Esophagus muscularis mucosa (tissue), 3 donors: ENCODE results near the gene TOR4A.

Experiments
- POLR2A ChIP-seq: fragments of 450-650 bp; IDR thresholded peaks from one replicate; pipeline ENCODE4 v1.6.1; 2017; ENCODE audit warnings: antibody characterized with exemption, moderate library complexity, mild to moderate bottlenecking, low read depth
- TF ChIP-seq, protein P1 (sequence below), 3 experiments: fragments of 200-600 bp in 2 of 3; fragments of 450-650 bp in 1 of 3; sonication (generic) in 2 of 3; IDR thresholded peaks; one replicate each; pipeline ENCODE4 v1.5.1; 2017 to 2019; ENCODE audit warnings: antibody characterized with exemption in 3 of 3, mild to moderate bottlenecking in 2 of 3, moderate library complexity in 1 of 3

DNA sequence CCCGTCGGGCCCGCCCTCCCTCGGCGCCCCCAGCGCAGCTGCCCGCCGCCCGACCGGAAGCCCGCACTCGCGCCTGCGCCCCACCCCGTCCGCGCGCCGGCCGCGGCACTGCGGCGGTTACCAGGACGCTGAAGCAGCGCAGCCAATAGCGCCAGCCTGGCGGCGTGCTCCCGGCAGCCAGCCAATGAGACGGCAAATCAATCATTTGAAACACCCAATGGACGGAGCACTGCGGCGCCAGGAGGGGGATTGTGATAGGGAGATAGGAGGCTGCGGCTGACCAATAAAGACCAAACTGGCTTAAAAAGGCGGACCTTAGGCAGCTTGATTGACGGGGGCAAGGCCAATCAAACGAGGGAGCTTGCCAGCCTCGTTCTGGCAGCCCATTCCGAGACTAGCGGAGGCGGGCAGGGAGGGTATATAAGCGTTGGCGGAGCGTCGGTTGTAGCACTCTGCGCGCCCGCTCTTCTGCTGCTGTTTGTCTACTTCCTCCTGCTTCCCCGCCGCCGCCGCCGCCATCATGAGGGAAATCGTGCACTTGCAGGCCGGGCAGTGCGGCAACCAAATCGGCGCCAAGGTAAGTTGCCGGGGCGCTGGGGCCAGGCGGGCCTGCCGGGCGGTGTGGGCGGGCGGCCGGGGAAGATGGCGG is 36.6 kb upstream of the TOR4A start, which contains the start of gene TUBB4B:
- TF ChIP-seq, protein P1, sequence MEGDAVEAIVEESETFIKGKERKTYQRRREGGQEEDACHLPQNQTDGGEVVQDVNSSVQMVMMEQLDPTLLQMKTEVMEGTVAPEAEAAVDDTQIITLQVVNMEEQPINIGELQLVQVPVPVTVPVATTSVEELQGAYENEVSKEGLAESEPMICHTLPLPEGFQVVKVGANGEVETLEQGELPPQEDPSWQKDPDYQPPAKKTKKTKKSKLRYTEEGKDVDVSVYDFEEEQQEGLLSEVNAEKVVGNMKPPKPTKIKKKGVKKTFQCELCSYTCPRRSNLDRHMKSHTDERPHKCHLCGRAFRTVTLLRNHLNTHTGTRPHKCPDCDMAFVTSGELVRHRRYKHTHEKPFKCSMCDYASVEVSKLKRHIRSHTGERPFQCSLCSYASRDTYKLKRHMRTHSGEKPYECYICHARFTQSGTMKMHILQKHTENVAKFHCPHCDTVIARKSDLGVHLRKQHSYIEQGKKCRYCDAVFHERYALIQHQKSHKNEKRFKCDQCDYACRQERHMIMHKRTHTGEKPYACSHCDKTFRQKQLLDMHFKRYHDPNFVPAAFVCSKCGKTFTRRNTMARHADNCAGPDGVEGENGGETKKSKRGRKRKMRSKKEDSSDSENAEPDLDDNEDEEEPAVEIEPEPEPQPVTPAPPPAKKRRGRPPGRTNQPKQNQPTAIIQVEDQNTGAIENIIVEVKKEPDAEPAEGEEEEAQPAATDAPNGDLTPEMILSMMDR (IDR thresholded peaks at IDR 0.05), result peak in 1 of 3 experiments; percentile 38
- TF ChIP-seq POLR2A, result peak; percentile 100
